Measurements from ENCODE around the gene SACM1L. TPM values are rescaled to one million over a fixed set of nuclear protein-coding genes. Genes with fewer than 3 reads are reported as not detected.

The SACM1L gene
- total RNA-seq, 6 experiments from 2014 or later: 43.9 to 51.3 (median 47.8) TPM

DNA sequence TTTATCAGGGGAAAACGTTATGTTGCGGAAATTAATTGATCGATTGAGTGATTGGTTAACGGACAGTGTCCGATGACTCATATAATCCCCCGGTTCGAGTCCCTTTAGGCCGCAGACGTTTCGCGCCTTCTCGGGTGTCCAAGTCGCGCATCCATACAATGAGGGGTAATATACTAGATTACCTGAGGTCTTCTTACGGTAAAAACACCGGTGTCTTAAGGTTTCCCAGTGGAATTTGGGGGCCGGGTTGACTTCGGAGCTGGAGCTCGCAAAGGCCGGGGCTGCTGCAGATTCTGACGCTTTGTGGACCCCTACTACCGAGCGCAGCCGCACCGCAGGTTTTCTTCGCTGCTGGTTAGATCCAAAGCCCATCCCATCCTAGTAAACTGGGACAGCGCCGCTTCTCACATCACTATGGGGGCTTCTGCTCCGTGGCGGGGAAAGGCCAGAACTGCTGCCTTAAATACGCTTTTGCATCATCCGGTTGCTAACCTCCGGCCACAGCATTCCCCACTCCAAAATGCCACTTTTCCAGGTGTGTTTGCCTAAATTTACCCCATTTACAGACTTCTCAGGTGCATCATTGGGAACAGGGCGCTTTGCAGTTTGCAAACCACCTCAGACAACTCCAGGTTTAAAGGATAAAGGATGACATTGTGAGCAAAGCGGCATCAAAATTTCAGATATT is 858 bp upstream of the SACM1L start:
- TF ChIP-seq CTCF (IDR thresholded peaks at IDR 0.05): no peak; the same call in 1 of the 2 replicates
- no peak for DNase-seq
- peaks cover 39% of the 10 kb centered on the region for H3K4me1 Mint-ChIP-seq (ENCODE audit: low read depth)
- H3K4me3 Mint-ChIP-seq: peak overlapping the region; percentile 80
- peaks cover 5% of the 10 kb centered on the region for H3K9me3 Mint-ChIP-seq
- H3K27ac Mint-ChIP-seq: peak overlapping the region; percentile 94
- peaks cover 12% of the 10 kb centered on the region for H3K27me3 Mint-ChIP-seq (ENCODE audit: insufficient read depth)
- H3K36me3 Mint-ChIP-seq (ENCODE audit: low read depth): peaks cover 15% of the 10 kb centered on the region

GRCh38 chr3:45689787-45690145 is 570 bp downstream of the SACM1L start:
- peak overlapping the region; percentile 94 for H3K27ac Mint-ChIP-seq
- H3K4me3 Mint-ChIP-seq: peak overlapping the region; percentile 80
- no peak for DNase-seq
- peaks cover 9% of the 10 kb centered on the region for H3K27me3 Mint-ChIP-seq (ENCODE audit: insufficient read depth)
- peaks cover 16% of the 10 kb centered on the region for H3K36me3 Mint-ChIP-seq (ENCODE audit: low read depth)
- peaks cover 5% of the 10 kb centered on the region for H3K9me3 Mint-ChIP-seq
- TF ChIP-seq CTCF (IDR thresholded peaks at IDR 0.05): no peak
- H3K4me1 Mint-ChIP-seq (ENCODE audit: low read depth): peaks cover 53% of the 10 kb centered on the region

GRCh38 chr3:45690336-45691035 is 1.3 kb downstream of the SACM1L start:
- Mint-ChIP-seq H3K9me3 (peaks cover 5% of the 10 kb centered on the region), H3K27me3 (ENCODE audit: insufficient read depth) (peaks cover 9% of the 10 kb centered on the region), H3K36me3 (ENCODE audit: low read depth) (peaks cover 17% of the 10 kb centered on the region), H3K4me1 (ENCODE audit: low read depth) (peaks cover 56% of the 10 kb centered on the region), H3K27ac (peak overlapping the region; percentile 94), H3K4me3 (peak overlapping the region; percentile 80)
- TF ChIP-seq CTCF (IDR thresholded peaks at IDR 0.05): peak; percentile 50
- no peak for DNase-seq

DNA sequence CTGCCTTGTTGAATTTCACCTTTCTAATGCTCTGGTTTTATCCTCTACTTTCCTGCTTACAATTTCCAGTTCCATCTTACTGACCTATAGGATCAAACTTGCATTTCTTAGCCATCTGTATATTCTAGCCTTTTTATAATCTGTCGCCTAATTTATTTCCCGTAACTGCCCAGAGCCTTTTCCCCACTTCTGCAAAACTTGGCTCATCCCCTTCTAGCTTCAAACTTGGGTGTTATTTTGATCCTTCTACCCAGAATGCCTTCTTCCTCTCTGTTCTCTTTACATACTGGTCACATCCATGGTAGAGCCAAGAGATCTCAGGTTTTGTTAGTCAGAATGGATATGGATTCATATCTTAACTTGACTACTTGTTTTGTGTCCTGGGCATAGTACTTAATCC is 2.6 kb downstream of the SACM1L start:
- TF ChIP-seq CTCF (IDR thresholded peaks at IDR 0.05): no peak
- Mint-ChIP-seq H3K4me1 (ENCODE audit: low read depth) (peaks cover 56% of the 10 kb centered on the region), H3K4me3 (peak overlapping the region; percentile 80; the same call in 1 of the 2 replicates), H3K36me3 (ENCODE audit: low read depth) (peaks cover 24% of the 10 kb centered on the region), H3K9me3 (peaks cover 5% of the 10 kb centered on the region), H3K27ac (no peak overlapping the region), H3K27me3 (ENCODE audit: insufficient read depth) (peaks cover 7% of the 10 kb centered on the region)
- no peak for DNase-seq

DNA sequence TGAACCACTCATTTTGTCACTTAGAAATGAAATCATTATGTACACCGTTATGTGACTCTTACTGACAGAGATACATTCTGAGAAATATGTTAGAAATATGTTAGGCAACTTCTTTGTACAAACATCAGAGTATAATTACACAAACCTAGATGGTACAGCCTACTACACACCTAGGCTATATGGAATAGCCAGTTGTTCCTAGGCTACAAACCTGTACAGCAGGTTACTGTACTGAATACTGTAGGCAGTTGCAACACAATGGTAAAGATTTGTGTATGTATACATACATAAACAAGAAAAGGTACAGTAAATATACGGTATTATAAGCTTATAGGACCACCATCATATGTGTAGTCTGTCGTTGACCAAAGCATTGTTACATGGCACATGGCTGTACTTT is 3.7 kb downstream of the SACM1L start:
- Mint-ChIP-seq H3K4me1 (ENCODE audit: low read depth) (peaks cover 55% of the 10 kb centered on the region), H3K27ac (no peak overlapping the region), H3K9me3 (peaks cover 5% of the 10 kb centered on the region), H3K36me3 (ENCODE audit: low read depth) (peaks cover 24% of the 10 kb centered on the region), H3K4me3 (no peak overlapping the region), H3K27me3 (ENCODE audit: insufficient read depth) (peaks cover 7% of the 10 kb centered on the region)
- TF ChIP-seq CTCF (IDR thresholded peaks at IDR 0.05): no peak
- no peak for DNase-seq

Data from HFFc6 (cell line).